Testis (tissue), 2 donors: Measurements from ENCODE around the gene MAPRE3.

Experiments used
- CTCF ChIP-seq, 3 experiments: fragments of 450-650 bp in 2 of 3; fragments of 200-600 bp in 1 of 3; sonication (generic) in 1 of 3; IDR thresholded peaks; one replicate each; pipeline ENCODE4 v1.5.1; 2016 to 2019; ENCODE audit warnings: antibody characterized with exemption in 3 of 3, mild to moderate bottlenecking in 2 of 3, moderate library complexity in 1 of 3
- POLR2A ChIP-seq: fragments of 450-650 bp; IDR thresholded peaks from one replicate; pipeline ENCODE4 v1.6.1; 2017; ENCODE audit warnings: antibody characterized with exemption, mild to moderate bottlenecking, moderate library complexity

- TF ChIP-seq CTCF (IDR thresholded peaks at IDR 0.05) (no peak), POLR2A (no peak)
These were observed 10.5 kb downstream of the MAPRE3 start for GRCh38 chr2:26980971-26981370.
